Thymus (tissue), 11 donors: ENCODE results near the gene ULBP2. TPM values are rescaled to one million over a fixed set of nuclear protein-coding genes. Genes with fewer than 3 reads are reported as not detected.
"Not testable (repeated sequence)": the region's sequence is repeated elsewhere in the genome, so short reads cannot be mapped to it uniquely, and the experiment has no call there.

Source experiments
- DNase-seq, 9 donors: peaks; one replicate each; pipeline ENCODE4 v3.0.0-alpha.2; 2013; ENCODE audit warnings: low spot score in 9 of 9, low read depth in 6 of 9, missing footprints in 1 of 9
- H3K27ac ChIP-seq, 2 donors: one replicate each; pipeline ENCODE4 v1.5.1; 2013; ENCODE audit warnings: control low read depth in 1 of 2, low read depth in 1 of 2, low read length in 1 of 2, mild to moderate bottlenecking in 1 of 2, moderate library complexity in 1 of 2
- H3K27me3 ChIP-seq, 2 donors: one replicate each; pipeline ENCODE4 v1.5.1; 2013; ENCODE audit warnings: low read length in 1 of 2; ENCODE audit not compliant: control insufficient read depth in 2 of 2, insufficient read depth in 1 of 2
- H3K36me3 ChIP-seq, 2 donors: one replicate each; pipeline ENCODE4 v1.5.1; 2013; ENCODE audit warnings: low read length in 1 of 2, mild to moderate bottlenecking in 1 of 2, moderate library complexity in 1 of 2; ENCODE audit not compliant: control insufficient read depth in 2 of 2, insufficient read depth in 2 of 2
- H3K4me1 ChIP-seq, 2 donors: one replicate each; pipeline ENCODE4 v1.5.1; 2013; ENCODE audit warnings: low read length in 2 of 2; ENCODE audit not compliant: control insufficient read depth in 2 of 2, insufficient read depth in 2 of 2
- H3K4me3 ChIP-seq, 2 donors: one replicate each; pipeline ENCODE4 v1.5.1; 2013; ENCODE audit warnings: low read length in 2 of 2, control low read depth in 1 of 2, mild to moderate bottlenecking in 1 of 2
- H3K9me3 ChIP-seq, 2 donors: one replicate each; pipeline ENCODE4 v1.5.1; 2013; ENCODE audit warnings: low read length in 1 of 2, mild to moderate bottlenecking in 1 of 2; ENCODE audit not compliant: control insufficient read depth in 2 of 2, insufficient read depth in 1 of 2
- WGBS: extraction: QIAGEN DNeasy Blood & Tissue Kit; methylation state at CpG from one replicate; pipeline ENCODE4 v1.1.7; 2013; 5-methylcytosine and 5-hydroxymethylcytosine counted together
- polyA plus RNA-seq: library from polyadenylated mRNA; stranded (reverse); fragments of 200-250 nt; gene quantifications from one replicate; pipeline ENCODE4 v1.2.3, GENCODE V29; 2013
- total RNA-seq: library from RNA; stranded (reverse); fragments of 120-200 nt; gene quantifications from one replicate; pipeline ENCODE4 v1.2.4, GENCODE V29; 2013
- donor health status: healthy.

ULBP2 gene
- total and polyA plus RNA-seq, 2 donors = 0.66 to 2.3 TPM

DNA sequence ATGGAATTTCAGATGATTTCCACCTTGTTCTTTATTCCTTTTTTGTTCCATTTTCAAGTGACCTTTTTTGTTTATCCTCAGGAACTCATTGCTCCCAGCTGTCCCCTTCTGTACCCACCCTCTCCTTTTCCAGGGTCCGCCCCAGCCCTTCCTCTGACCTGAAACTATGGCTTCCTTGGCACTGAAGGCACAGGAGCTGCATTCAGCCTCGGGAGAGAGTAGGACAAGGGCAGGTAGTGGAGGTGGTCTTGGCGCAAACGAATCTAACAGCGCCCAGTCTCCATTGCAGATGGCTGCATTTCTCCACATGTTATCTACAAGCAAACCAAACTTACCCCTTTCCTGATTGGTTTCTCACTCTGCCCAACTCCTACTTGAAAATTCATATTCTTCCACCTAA is 8.8 kb upstream of the ULBP2 start:
- peaks cover 0 to 1% of the 10 kb centered on the region in 2 donors for H3K9me3 ChIP-seq
- H3K27me3 ChIP-seq = peaks cover 31 to 80% of the 10 kb centered on the region in 2 donors
- no peaks in the 10 kb centered on the region for H3K36me3 ChIP-seq
- 53% methylated on average over 5 of the region's 5 CpGs for WGBS
- DNase-seq = no peak
- no peak overlapping the region for H3K27ac ChIP-seq
- H3K4me3 ChIP-seq = no peak overlapping the region
- H3K4me1 ChIP-seq = peaks cover 0 to under 1% of the 10 kb centered on the region in 2 donors

DNA sequence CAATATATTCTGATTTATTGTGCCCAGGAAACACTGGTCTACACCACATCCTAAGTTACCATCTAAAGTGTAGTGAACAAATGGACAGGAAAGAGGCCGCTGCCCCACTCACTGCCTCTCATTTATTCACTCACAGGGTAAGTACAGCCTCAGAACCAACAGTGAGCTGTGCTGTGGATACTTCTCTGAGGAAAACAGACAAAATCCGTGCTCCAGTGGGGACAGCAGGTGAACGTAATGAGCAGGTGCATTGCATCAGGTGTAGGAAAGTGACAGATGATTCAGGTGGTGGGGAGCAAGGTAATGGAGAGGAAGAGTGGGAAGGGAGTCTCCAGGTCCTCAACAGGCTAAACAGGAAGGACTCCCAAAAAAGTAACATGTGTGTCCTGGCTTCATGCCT is 8.4 kb upstream of the ULBP2 start:
- no peak overlapping the region for H3K27ac ChIP-seq
- H3K27me3 ChIP-seq = peaks cover 35 to 84% of the 10 kb centered on the region in 2 donors
- DNase-seq = no peak
- H3K36me3 ChIP-seq = no peaks in the 10 kb centered on the region
- H3K4me1 ChIP-seq = peaks cover 2 to 5% of the 10 kb centered on the region in 2 donors
- 25% methylated on average over 3 of the region's 3 CpGs for WGBS
- H3K9me3 ChIP-seq = peaks cover 1 to 2% of the 10 kb centered on the region in 2 donors
- H3K4me3 ChIP-seq = no peak overlapping the region

DNA sequence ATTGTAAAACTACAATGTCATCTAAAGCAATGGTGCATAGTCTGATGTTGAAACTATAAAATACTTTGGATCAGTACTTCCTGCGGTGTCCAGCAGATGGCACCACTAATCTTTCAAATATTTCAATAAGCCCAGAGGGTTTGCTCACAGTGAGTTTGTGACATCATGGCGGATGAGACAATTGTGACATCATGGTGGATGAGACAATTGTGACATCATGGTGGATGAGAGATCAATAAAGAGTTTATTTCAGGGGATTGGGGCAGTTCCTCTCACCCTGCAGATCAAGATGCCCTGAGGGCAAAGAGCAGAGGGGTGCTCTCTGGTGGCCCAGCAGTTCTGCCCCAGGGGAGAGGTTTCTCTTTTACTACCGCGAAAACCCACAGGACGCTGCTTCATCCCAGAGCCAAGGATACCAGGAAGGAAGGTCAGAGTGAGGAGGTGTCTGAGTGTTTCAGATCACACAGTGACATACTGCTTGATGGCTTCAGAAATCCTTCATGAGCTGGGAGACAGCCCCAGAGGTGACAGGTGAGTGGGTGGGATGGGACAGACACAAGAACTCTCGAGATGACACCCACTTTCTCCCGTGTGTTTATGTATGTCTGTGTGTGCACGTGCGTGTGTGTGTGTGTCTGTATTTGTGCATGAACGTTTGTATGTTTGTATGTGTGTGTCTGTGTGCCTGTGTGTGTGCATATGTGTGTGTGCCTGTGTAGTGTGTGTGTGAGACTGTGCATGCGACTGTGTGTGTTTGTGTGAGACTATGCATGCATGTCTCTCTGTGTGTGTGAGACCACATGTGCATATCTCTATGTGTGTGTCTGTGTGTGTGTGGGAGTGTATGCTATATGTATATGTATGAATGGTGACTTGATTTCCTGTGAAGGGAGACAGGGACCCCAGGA is 7.3 kb upstream of the ULBP2 start:
- Histone ChIP-seq H3K4me3 (no peak overlapping the region), H3K9me3 (peaks cover 0 to 8% of the 10 kb centered on the region in 2 donors), H3K27me3 (peaks cover 46 to 88% of the 10 kb centered on the region in 2 donors), H3K27ac (no peak overlapping the region), H3K4me1 (peaks cover 4 to 13% of the 10 kb centered on the region in 2 donors), H3K36me3 (no peaks in the 10 kb centered on the region)
- DNase-seq = peak in 8 of 9 donors; percentile 31 to 82 (median 64)
- 43% methylated on average over 11 of the region's 11 CpGs for WGBS

DNA sequence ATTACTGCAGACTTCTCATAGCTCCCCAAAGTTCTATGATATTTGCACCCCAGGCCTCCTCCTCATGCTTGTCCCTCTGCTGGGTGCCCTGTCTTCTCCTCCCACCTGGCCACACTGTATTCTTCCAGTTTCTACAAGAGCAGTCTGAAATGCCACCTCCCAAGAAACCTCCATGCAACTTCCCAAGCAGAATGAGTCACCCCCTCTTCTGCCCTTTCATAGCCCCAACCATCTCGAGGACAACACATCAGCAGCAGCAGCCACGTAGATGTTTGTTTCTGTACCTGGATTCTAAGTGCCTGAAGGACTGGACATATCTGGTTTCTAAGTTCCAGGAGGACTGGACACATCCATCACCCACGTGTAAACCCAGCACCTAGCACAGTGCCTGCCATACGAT is 6.6 kb upstream of the ULBP2 start:
- peaks cover 4 to 13% of the 10 kb centered on the region in 2 donors for H3K4me1 ChIP-seq
- H3K27me3 ChIP-seq = peaks cover 52 to 88% of the 10 kb centered on the region in 2 donors
- DNase-seq = no peak
- WGBS = 60% methylated on average over 4 of the region's 4 CpGs
- H3K27ac ChIP-seq = no peak overlapping the region
- no peaks in the 10 kb centered on the region for H3K36me3 ChIP-seq
- no peak overlapping the region for H3K4me3 ChIP-seq
- peaks cover 0 to 8% of the 10 kb centered on the region in 2 donors for H3K9me3 ChIP-seq

DNA sequence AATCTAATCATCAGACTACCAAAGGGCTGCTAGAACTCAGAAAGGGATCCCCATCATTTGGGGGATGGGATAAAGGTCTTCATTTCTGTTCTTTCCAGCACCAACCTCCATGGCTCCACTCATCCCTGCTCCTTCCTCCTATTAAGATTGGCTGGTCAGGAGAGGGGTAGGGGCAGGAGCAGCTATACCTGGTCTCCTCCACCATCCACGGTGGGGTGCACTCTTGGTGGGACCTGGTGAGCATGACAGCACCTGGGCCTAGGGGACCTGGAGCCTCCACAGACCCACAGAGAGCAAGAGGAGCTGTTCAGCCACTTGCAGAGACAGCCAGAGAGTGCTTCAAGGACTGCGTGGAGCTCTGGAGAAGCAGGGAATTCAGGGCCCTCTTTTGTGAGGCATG is 6.1 kb upstream of the ULBP2 start:
- Histone ChIP-seq H3K4me1 (peaks cover 4 to 13% of the 10 kb centered on the region in 2 donors), H3K27ac (no peak overlapping the region), H3K27me3 (peaks cover 56 to 91% of the 10 kb centered on the region in 2 donors), H3K36me3 (no peaks in the 10 kb centered on the region), H3K9me3 (peaks cover 0 to 8% of the 10 kb centered on the region in 2 donors), H3K4me3 (no peak overlapping the region)
- DNase-seq = no peak
- 53% methylated on average over 2 of the region's 2 CpGs for WGBS

DNA sequence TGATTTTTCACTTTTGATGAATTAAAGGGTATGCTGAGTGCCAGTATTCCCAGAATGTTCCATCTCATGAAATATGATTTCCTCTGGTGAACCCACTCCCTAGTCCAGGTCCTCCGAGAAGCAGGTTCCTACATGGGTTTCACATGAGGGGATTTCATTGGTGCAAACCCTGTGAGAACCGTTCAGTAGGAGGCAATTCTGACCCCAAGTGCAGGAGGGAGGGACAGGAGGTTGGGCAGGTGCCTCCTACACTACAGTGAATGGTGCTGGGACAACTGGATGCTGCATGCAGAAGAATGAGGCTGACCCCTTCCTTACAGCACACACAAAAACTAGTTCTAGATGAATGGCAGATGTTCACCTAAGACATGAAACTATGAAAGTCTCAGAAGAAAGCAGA is 5.1 kb upstream of the ULBP2 start:
- WGBS = 35% methylated on average over 2 of the region's 2 CpGs
- DNase-seq = no peak
- peaks cover 7 to 22% of the 10 kb centered on the region in 2 donors for H3K4me1 ChIP-seq
- H3K36me3 ChIP-seq = no peaks in the 10 kb centered on the region
- H3K27ac ChIP-seq = no peak overlapping the region
- H3K27me3 ChIP-seq = peaks cover 55 to 91% of the 10 kb centered on the region in 2 donors
- no peak overlapping the region for H3K4me3 ChIP-seq
- peaks cover 0 to 8% of the 10 kb centered on the region in 2 donors for H3K9me3 ChIP-seq

DNA sequence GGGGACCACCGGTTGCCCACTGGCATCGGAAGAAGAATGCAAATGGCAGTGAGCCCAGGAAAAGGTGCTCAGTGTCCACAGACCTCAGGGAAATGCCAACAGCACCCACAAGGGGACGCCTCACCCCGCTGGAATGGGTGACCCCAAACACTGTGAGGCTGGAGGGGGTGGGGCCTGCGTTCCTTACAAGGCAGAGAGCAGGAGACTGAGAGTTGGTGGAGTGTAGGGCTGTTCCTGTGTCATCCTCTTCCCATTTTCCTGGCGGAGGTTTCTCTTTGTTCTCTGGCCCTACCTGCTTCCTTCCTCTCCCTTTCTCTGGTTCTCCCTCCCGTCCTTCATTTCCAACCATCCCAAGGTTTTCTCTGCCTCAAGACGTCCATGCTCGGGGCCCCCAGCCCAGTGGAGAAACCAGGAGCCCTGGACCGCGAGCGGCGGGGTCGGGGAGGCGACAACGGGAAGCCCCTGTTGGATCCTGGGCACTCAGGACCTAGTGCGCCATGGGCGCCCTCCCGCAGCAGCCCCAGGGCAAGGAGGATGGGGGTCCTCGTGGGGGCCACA is 3.7 kb upstream of the ULBP2 start:
- 5% methylated on average over 16 of the region's 20 CpGs for WGBS
- peaks cover 12 to 29% of the 10 kb centered on the region in 2 donors for H3K4me1 ChIP-seq
- DNase-seq = not testable (repeated sequence)

DNA sequence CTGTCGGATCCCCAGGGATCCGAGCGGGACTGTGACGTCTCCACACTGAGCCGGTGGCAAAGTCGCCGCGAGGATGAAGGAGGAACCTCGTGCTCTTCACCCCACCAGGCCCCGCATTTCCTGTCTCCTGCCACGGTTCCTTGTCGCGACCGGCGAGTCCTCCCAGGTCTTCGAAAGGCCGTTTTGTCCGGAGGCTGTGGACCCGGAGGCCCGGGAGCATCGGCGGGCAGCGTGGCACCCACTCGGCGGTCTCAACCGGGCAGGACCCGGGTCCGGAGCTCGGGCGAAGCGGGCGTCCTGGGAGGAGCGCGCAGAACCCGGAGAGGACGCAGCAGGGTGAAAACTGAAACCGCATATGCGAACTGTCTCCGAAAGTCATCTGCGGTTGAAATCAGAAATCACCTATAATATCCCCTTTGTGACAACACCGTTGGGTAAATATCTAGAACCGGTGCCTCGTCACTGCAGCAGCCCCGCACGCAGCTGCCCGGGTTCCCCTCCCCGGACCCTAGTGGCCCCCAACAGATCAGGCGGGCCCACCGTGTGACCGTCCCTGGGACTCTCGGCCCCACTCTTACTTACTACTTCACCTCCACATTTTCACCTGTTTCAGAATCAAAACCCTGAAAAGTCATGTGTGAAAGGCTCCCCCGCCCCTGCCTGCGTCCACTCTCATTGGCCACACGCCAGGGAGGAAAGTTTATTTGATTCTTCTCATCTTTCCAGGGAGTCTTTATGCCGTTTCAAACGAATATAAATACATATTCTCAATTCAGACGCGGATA is 3.1 kb upstream of the ULBP2 start:
- H3K36me3 ChIP-seq = no peaks in the 10 kb centered on the region
- 2% methylated on average over 58 of the region's 58 CpGs for WGBS
- H3K27ac ChIP-seq = no peak overlapping the region
- H3K27me3 ChIP-seq = peaks cover 58 to 92% of the 10 kb centered on the region in 2 donors
- peaks cover 12 to 29% of the 10 kb centered on the region in 2 donors for H3K4me1 ChIP-seq
- peak overlapping the region; percentile 32 to 57 for H3K4me3 ChIP-seq
- peaks cover 0 to 8% of the 10 kb centered on the region in 2 donors for H3K9me3 ChIP-seq
- peak in 1 of 9 donors; percentile 57 for DNase-seq

More for the DNA sequence above, 3.7 kb upstream of the ULBP2 start:
- not testable (repeated sequence) for H3K9me3 ChIP-seq, H3K27ac ChIP-seq, H3K36me3 ChIP-seq
- Histone ChIP-seq H3K4me3 (peak overlapping the region; percentile 32 to 57), H3K27me3 (peaks cover 57 to 95% of the 10 kb centered on the region in 2 donors)
